Uterus (tissue), 4 donors: ENCODE measurements around the gene MAP3K1. TPM values are rescaled to one million over a fixed set of nuclear protein-coding genes. Genes with fewer than 3 reads are reported as not detected.

Experiments
- DNase-seq, 2 donors: peaks; one replicate each; pipeline ENCODE4 v3.0.0-alpha.2; 2019 to 2020
- H3K27ac ChIP-seq, 2 donors: fragments of 200-600 bp; sonication (generic); 1 replicate in 1 of 2; 2 replicates in 1 of 2; pipeline ENCODE4 v1.5.1; 2016 to 2018
- H3K27me3 ChIP-seq, 2 donors: fragments of 200-600 bp; sonication (generic); one replicate each; pipeline ENCODE4 v1.5.1; 2018 to 2019; ENCODE audit warnings: control low read depth in 1 of 2
- H3K36me3 ChIP-seq, 2 donors: fragments of 200-600 bp; sonication (generic); one replicate each; pipeline ENCODE4 v1.5.1; 2019; ENCODE audit warnings: control low read depth in 1 of 2
- H3K4me1 ChIP-seq, 2 donors: fragments of 200-600 bp; sonication (generic); one replicate each; pipeline ENCODE4 v1.5.1; 2018 to 2019; ENCODE audit warnings: control low read depth in 1 of 2
- H3K4me3 ChIP-seq, 2 donors: fragments of 200-600 bp; sonication (generic); 1 replicate in 1 of 2; 2 replicates in 1 of 2; pipeline ENCODE4 v1.5.1; 2018 to 2019; ENCODE audit warnings: mild to moderate bottlenecking in 1 of 2
- H3K9me3 ChIP-seq, 2 donors: fragments of 200-600 bp; sonication (generic); one replicate each; pipeline ENCODE4 v1.5.1; 2019; ENCODE audit warnings: control low read depth in 1 of 2
- POLR2A ChIP-seq, 2 donors: fragments of 450-650 bp; IDR thresholded peaks; one replicate each; pipeline ENCODE4 v1.6.1; 2016; ENCODE audit warnings: antibody characterized with exemption in 2 of 2, mild to moderate bottlenecking in 1 of 2, moderate library complexity in 1 of 2
- intact Hi-C: fragments of 100-400 bp; cut with DNase I; formaldehyde crosslinking; loops from one replicate; pipeline ENCODE4 v1.15.1; 2023; ENCODE audit warnings: low total_unique reads
- total RNA-seq, 4 donors: library from RNA; depleted of rRNA in 3 of 4; stranded (reverse); fragments of >200 nt in 3 of 4; gene quantifications; one replicate each; pipeline versions ENCODE4 v1.1.0 to v1.2.4, GENCODE V29; 2014 to 2023
- TF ChIP-seq, protein P1 (sequence below), 4 experiments: fragments of 200-600 bp in 2 of 4; fragments of 450-650 bp in 2 of 4; sonication (generic) in 2 of 4; IDR thresholded peaks; one replicate each; pipeline ENCODE4 v1.5.1; 2016 to 2019; ENCODE audit warnings: antibody characterized with exemption in 4 of 4, mild to moderate bottlenecking in 2 of 4, moderate library complexity in 1 of 4
- donor health status: DM: yes; HTN: yes; CAD: no.

Gene MAP3K1
- total RNA-seq, 4 donors from 2014 or later = 9.0 to 95.3 (median 20.0) TPM

DNA sequence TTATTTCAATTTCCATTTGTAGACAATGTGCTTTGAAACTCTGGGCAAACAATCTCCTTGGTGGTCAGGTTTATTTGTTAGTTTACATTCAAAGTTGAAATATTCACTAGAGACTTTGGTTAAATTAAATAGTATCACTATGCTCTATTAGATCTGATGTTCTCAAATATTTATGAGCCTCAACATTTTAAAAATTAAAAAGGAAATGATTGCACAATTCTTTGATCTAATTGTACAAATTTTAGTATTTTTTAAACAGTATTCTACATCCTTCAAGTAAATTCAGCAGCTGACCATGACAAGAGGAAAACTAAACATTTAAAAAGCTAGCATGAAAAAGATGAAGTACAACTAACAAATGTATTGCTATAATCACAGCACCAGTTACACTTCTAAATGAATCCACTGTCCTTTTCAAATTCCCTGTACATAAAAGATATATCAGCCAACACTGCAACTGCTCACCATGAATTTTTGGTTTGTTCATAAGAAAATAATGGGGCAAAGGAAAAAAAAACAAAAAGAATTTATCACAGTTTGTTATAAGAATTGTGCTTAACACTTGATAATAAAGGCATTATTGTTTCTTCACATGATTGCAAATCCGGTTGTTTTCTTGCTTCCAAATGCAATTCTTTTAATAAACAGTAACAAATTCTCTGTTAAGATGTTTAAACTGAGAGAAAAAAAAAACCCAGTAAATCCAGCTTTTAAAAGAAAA lies 104.8 kb downstream of the MAP3K1 start:
- H3K4me1 ChIP-seq = no peaks in the 10 kb centered on the region
- no peak overlapping the region for H3K4me3 ChIP-seq
- TF ChIP-seq POLR2A (IDR thresholded peaks at IDR 0.05) = no peak
- TF ChIP-seq, protein P1, sequence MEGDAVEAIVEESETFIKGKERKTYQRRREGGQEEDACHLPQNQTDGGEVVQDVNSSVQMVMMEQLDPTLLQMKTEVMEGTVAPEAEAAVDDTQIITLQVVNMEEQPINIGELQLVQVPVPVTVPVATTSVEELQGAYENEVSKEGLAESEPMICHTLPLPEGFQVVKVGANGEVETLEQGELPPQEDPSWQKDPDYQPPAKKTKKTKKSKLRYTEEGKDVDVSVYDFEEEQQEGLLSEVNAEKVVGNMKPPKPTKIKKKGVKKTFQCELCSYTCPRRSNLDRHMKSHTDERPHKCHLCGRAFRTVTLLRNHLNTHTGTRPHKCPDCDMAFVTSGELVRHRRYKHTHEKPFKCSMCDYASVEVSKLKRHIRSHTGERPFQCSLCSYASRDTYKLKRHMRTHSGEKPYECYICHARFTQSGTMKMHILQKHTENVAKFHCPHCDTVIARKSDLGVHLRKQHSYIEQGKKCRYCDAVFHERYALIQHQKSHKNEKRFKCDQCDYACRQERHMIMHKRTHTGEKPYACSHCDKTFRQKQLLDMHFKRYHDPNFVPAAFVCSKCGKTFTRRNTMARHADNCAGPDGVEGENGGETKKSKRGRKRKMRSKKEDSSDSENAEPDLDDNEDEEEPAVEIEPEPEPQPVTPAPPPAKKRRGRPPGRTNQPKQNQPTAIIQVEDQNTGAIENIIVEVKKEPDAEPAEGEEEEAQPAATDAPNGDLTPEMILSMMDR (IDR thresholded peaks at IDR 0.05) = no peak
- no peak for DNase-seq
- no peaks in the 10 kb centered on the region for H3K27me3 ChIP-seq
- H3K9me3 ChIP-seq = no peaks in the 10 kb centered on the region
- intact Hi-C loops = no loop called here
- H3K36me3 ChIP-seq = no peaks in the 10 kb centered on the region
- H3K27ac ChIP-seq = no peak overlapping the region

DNA sequence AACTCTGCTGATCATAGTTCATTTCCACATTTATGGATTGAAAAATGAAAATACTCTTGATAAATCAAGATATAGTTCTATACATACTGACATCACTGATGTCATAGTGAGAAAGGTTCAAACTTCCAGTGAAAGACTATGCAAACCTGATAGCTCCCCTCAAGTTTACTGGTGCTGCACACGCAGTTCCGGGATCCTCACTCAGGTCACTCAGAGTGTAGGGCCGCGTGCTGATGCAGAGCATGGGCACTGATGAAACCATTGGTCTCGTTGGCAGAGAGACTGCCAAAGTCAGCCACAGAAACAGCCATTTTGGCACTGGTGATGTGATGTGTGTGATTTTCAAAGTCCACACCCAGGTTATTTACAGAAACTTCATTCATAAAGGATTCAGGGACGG lies 107.6 kb downstream of the MAP3K1 start:
- H3K4me1 ChIP-seq = no peaks in the 10 kb centered on the region
- H3K27me3 ChIP-seq = no peaks in the 10 kb centered on the region
- intact Hi-C loops = no loop called here
- H3K27ac ChIP-seq = no peak overlapping the region
- TF ChIP-seq, protein P1 (IDR thresholded peaks at IDR 0.05) = no peak
- TF ChIP-seq POLR2A (IDR thresholded peaks at IDR 0.05) = no peak
- no peak overlapping the region for H3K4me3 ChIP-seq
- no peak for DNase-seq
- H3K36me3 ChIP-seq = no peaks in the 10 kb centered on the region
- no peaks in the 10 kb centered on the region for H3K9me3 ChIP-seq

DNA sequence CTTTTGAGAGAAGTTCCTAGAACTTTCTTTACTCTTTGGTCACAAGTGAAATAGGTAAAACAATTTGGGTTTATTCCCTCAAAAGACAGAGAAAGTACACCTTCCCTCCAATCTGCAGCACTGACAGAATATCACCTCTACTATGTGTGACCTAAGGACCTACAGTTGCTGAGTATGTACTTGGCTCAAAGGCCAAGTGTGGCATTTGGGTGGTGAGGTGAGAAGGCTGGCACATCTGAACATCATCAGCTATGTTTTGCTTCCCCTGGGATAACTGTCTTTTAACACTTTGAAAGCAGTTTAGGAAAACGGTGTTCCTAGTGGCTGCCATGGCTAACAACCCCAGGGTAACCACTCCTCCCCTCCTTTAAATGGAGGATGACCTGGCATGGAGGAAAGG lies 119.0 kb downstream of the MAP3K1 start:
- H3K9me3 ChIP-seq = no peaks in the 10 kb centered on the region
- H3K27me3 ChIP-seq = no peaks in the 10 kb centered on the region
- TF ChIP-seq POLR2A (IDR thresholded peaks at IDR 0.05) = no peak
- TF ChIP-seq, protein P1 (IDR thresholded peaks at IDR 0.05) = no peak
- DNase-seq = no peak
- no peaks in the 10 kb centered on the region for H3K36me3 ChIP-seq
- no peak overlapping the region for H3K4me3 ChIP-seq
- intact Hi-C loops = no loop called here
- H3K27ac ChIP-seq = no peak overlapping the region
- H3K4me1 ChIP-seq = no peaks in the 10 kb centered on the region

DNA sequence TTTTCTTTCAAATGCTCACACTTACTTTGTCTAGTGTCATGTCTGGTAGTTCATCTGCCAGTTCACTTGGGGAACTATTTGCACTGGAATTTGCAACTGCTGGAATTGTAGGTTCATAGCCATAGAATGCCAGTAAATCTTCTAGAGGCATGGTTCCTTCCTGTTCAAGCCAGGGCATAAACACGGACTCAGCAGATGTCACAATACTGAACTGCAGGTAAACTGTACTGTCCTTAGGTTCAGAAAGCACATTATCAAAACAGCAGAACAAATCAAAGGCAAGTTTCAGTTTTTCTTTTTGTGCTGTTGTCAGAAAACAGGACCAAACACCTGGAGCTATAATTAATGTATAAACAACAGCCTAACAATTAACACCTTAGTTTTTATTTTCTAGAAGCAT lies 123.5 kb downstream of the MAP3K1 start:
- H3K27ac ChIP-seq = no peak overlapping the region
- H3K4me1 ChIP-seq = no peaks in the 10 kb centered on the region
- no peaks in the 10 kb centered on the region for H3K9me3 ChIP-seq
- no peak for DNase-seq
- TF ChIP-seq, protein P1 (IDR thresholded peaks at IDR 0.05) = no peak
- no peak for TF ChIP-seq POLR2A (IDR thresholded peaks at IDR 0.05)
- H3K4me3 ChIP-seq = no peak overlapping the region
- no peaks in the 10 kb centered on the region for H3K27me3 ChIP-seq
- intact Hi-C loops = no loop called here
- H3K36me3 ChIP-seq = no peaks in the 10 kb centered on the region

DNA sequence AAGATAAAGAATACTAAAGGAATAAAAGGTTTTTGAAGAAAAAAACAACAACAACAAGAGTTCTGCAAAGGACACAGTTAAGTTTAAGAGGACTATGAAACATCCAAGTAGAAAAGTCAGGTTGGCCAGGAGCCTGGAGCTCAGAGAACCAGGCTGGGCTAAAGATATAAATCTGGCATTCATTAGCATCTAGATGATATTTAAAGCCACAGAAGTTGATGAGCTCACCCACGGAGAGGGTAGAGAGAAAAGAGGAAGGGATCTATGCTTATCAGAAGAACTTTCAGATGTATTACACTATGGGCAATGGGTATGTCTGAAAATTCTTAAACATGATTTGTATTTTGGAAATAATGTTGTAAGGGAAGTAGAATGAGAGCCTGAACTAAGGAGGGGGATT lies 126.6 kb downstream of the MAP3K1 start:
- Histone ChIP-seq H3K4me1 (no peaks in the 10 kb centered on the region), H3K27ac (no peak overlapping the region), H3K36me3 (no peaks in the 10 kb centered on the region), H3K9me3 (no peaks in the 10 kb centered on the region), H3K4me3 (no peak overlapping the region), H3K27me3 (no peaks in the 10 kb centered on the region)
- TF ChIP-seq POLR2A (IDR thresholded peaks at IDR 0.05) = no peak
- TF ChIP-seq, protein P1 (IDR thresholded peaks at IDR 0.05) = no peak
- DNase-seq = no peak
- intact Hi-C loops = no loop called here

Other genes with a start within 250 kb of the MAP3K1 start
- 1 to 10 TPM; 1.5 to 7.2 (median 3.1) TPM for gene SETD9, start 94.0 kb downstream of the MAP3K1 start, total RNA-seq
- gene MIER3, start 136.6 kb downstream of the MAP3K1 start, total RNA-seq = 10 to 100 TPM; 15.6 to 94.6 (median 29.7) TPM